ENCODE results near the gene PBX2.
"Not testable (repeated sequence)": the region's sequence is repeated elsewhere in the genome, so short reads cannot be mapped to it uniquely, and the experiment has no call there.

The PBX2 gene

DNA sequence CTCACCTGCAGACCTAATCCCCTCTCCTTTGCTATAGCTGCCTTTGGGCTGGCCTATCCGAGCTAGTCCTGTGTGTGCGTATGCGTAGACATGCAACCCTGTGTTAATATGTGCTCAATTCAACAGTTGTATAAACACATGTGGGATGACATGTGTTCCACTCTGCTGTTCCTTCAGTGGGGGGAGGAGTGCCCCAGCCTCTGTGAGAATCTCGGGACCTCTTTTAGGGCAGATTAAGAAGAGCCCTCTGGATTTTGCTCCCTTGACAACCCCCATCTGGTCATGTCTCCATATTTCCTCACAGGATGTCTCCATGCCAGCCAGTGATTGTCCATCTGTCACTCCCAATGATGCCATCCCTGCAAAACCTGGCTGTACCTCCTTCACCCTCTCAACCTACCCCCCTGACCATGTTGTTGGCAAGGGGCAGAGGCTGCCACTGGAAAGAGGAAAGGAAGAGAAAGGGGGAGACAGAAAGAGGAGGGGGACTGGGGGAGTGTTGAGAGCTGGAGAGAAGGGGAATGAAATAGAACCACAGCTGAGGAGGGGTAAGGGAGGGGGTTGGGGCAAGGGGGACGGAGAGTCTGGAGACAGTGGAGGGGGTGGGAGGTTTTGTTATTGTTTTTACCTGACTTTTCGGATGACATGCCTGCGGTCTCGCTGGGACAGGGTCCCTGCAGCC, 38.7 kb downstream of the PBX2 start:
- no peak for ATAC-seq
- no peak for DNase-seq

DNA sequence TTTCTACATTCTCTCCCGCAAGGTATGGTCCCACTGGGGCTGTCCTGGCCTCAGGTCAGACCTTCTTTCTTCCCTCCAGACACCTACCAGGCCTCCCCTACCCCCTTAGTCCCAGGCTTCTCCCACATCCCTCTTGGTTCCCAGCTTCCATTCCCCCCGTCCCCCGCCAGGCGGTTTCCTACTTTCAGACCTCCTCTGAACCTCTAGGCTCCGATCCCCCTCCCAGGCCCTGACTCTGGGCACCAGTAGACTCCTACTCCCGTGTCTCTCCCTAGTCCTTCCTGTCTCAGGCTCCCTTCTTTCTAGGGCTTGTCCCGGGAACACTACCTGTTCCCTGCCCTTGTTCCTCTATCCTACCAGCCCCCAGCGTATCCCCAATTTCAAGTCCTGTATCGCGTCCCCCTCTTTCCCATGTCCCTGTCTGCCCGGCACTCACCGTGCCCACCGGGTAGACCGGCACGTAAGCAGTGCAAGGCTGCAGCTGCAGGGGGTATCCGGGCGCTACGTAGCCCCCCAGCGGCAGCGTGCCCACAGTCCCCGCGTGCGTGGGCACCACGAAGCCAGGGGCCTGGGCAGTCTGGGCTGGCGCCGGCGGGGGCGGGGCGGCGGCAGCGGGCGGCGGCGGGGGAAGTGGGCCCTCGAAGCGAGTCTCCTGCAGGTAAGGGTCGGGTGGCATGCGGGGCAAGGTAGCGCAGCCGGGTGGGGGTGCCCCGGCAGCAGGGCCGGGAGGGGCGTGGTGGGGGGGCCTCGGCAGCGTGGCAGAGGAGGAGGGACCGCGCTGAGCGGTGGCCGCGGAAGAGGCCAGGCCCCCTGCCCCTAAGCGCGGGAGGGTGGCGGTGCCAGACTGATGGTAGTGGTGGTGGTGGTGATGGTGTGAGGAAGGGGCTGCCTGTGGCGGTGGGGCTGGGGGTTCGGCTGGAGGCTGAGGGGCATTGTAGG, 39.8 kb downstream of the PBX2 start:
- DNase-seq = no peak

DNA sequence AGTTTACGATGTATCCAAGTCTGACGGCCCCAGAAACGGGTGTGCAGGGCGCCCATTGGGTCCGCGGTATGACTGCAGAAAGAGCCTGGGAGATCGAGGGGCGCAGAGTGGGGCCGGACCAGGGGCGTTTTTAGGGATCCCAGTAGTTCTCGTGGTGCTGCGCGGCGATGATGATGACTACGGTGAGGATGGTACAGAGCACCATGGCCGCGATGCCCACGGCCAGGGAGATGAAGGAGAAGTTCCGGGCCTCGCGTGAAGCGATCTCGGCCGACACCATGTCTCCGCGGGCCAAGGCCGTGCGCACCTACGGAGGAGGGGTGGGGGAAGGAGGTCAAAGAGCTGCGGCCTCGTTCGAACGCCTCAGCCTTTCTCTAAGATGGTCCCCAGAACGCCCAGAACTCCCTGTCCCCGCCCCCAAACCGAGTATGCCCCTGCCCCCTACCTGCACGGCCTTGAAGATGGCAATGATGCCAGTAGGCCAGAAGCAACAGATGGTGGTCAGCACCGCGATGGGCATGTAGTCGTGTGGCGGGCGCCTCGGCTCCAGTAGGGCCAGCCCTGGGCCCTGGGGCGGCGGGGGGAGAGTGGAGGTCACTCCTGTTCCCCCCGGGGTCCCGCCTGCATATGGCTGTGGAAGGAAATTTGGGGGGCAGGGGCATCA, 40.8 kb downstream of the PBX2 start:
- ATAC-seq (no peak), DNase-seq (no peak)

More for the DNA sequence above, 39.8 kb downstream of the PBX2 start:
- ATAC-seq = no peak

DNA sequence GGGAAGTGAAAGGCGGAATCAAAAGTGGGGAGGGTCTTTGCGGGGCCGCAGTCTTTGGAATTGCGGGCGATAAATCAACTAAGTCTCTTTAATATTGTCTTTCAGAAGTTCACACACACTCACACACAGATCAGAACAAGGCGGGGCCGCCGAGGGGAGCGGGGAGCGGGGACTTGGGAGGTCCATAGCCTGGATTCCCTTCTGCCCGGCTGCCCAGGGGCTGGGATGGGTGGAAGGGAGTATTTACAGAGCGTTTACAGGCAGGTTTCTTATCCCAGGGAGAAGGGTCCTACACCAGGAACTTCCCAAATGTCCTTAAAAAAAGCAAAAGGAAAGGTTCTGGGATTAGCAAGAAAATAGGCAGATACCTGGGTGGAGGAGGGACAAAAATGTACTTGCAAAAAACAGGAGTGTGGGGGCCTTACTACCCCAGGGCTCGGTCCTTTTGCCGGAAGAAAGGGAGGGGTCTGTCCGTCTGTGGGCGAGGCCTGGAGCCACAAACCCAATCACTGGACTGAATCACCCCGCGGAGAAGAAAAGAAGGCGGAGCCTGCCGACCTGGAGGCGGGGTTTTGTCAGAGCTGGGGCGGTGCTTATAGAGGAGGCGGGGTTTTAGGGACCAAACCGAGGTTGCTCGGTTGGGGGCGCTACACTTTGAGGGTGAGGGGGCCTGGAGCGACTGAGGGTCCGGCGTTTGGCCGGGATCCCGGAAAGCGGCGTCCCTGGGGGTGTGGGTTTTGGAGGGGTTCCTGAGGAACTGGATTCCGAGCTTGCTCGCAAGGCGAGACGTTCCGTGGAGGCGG, 41.5 kb downstream of the PBX2 start:
- peak; percentile 80 for DNase-seq
- peak; percentile 35 for ATAC-seq

DNA sequence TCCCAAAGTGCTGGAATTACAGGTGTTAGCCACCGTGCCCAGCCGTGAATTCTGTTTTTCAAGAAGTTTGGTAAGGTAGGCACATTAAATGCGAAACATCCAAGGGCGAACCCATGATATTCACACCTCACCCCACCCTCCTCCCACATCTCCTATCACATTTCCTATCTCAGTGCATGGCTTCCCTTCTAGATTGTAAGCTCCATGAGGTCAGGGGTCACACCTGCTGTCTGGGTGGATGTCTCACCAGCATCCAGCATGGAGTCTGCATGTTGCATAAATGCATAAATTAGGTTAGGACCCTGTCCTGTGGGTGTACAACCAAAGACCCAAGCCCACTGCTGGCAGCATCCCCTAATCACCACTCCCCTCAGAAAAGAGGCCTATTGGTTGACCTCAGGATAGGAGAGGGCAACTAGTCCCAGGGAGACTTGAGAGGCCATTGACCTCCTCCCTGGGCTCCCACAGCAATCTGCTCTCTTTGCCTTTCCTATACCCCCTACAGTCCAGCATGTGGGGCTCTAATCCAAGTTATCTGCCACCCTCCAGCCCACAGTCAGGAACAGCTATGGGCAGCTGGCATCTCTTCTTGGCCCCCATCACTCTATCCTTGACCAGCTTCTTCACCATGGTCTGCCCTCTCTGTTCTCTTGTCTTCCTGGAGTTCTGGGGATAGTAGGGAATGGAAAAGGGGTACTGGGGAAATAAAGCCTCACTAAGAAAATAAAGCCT, 42.4 kb downstream of the PBX2 start:
- ATAC-seq = no peak
- no peak for DNase-seq

DNA sequence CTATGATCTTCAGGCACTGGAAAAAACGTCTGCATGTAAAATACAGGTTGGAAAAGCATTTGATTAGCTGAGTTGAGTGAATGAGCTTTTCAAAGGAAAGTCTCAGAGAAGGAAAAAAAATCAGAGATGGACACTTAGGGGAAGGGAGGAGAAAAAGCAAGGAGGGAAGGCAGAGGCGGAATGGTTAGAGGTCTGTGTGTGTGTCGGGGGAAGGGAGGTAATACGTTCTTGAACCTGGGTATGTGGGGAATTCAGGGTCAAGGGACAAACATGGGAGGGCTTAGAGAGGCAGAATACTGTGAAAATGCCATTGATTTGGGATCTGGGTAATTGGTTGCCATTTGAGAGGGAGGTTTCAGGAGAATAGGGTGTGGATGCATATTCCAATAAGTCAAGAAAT, 43.3 kb downstream of the PBX2 start:
- DNase-seq = no peak
- no peak for ATAC-seq

DNA sequence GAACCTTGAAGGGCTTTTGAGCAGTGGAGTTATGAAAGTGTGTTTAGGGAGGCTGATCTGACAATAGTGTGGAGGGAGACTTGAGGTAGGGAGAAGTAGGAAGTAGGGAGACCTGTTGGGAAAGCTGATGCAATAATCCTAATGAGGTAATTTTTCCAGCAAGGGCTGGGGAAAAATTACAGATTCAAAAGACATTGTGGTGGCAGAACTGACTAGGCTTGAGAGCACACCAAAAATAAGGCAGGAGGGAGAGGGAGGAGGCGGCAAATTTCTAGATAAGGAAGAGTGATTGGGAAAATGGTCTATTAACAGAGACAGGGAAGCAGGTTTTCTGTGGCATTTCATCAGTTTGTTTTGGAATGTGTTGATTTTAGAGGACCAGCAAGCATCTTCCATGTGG, 43.7 kb downstream of the PBX2 start:
- ATAC-seq = no peak
- DNase-seq = no peak

DNA sequence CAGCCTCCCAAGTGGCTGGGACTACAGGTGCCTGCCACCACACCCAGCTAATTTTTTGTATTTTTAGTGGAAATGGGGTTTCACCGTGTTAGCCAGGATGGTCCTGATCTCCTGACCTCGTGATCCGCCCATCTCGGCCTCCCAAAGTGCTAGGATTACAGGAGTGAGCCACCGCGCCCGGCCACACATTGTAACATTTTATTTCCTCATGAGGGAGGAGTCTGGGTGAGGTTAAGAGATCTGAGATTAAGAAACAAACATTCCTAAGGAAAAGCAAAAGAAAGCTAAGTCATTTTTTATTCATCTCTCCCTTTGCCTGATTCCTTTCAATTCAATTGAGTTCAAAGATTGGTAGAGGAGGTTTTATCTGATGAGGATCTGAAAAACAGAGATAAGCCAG, 45.8 kb downstream of the PBX2 start:
- not testable (repeated sequence) for ATAC-seq, DNase-seq

DNA sequence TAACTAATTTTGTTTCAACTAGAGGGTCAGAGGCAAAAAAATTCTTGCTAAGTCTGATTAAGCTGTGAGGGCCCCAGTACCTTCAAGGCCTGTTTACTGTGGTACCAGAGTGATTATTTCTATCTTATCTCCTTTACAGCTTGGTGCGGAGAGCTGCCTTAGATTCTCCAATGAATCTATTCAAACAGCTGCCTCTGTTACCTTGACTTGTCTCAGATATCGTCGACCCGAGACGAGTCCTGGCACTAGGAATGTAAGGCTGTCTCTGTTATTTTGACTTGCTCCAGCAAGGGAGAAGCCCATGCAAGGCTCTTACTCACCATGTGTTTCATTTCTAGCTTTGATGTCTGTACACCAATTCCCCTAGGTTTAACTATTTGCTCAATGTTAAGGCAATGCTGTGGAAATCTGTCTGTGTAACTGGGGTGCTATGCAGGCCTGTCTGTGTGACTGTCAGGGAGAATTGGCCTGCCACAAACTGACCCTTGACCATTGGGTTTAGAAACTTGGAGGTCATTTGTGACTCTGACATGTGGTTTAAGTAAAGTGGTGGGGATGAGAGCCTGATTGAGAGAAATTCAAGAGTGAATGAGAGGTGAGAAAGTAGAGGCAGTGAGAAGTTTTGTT, 49.5 kb downstream of the PBX2 start:
- no peak for DNase-seq
- ATAC-seq = no peak

DNA sequence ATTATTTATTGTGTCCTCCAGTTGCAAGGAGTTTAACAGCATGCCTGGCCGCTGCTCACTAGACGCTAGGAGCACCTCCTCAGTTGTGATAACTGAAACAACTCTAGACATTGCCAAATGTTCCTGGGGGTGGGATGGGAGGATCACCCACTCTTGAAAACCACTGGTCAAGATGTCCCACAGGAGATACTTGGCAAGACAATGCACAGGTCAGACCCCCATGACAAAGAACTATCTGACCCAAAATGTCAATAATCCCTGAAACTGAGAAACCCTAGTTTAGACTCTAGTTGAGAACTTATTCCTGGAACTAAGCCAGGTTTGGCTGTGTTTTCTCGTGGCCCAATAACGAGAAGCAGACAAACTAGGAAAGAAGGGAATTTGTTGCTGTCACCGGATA, 50.4 kb downstream of the PBX2 start:
- no peak for DNase-seq

DNA sequence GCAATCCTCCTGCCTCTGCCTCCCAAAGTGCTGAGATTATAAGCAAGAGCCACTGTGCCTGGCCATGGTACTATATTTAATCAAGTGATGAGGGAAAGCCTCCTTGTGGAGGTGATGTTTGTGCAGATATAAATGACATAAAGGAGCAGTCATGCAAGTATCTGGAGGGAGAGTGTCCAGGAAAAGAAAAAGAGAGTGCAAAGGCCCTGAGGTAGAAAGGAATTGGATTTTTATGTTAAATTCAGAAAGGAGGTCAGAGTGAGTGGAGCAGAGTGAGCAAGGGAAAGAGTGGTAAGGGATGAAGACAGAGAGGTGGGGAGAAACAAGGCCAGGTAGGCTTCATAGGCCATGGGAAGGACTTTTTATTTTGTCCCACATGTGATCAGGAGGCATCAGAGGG, 52.5 kb downstream of the PBX2 start:
- ATAC-seq = no peak
- DNase-seq = no peak

More for the DNA sequence above, 50.4 kb downstream of the PBX2 start:
- ATAC-seq = no peak
